Urothelium cell line (cell line): ENCODE measurements around the gene SMS.

Source experiments
- DNase-seq: peaks from one replicate; pipeline ENCODE4 v3.0.0; 2011; ENCODE audit warnings: low spot score, mixed read lengths
- FAIRE-seq: peaks from 2 replicates; lab custom pipeline; 2011; peaks lifted over from hg19 to GRCh38; lab: Jason Lieb, UNC

Gene SMS

GRCh38 chrX:21975242-21975641 is 34.7 kb downstream of the SMS start:
- no peak for DNase-seq
- FAIRE-seq = no peak

- no peak for DNase-seq
- no peak for FAIRE-seq
Measured at GRCh38 chrX:21975812-21976211, 35.3 kb downstream of the SMS start.

- FAIRE-seq = no peak
Measured at GRCh38 chrX:21978346-21978745, 37.8 kb downstream of the SMS start.

GRCh38 chrX:21982311-21982710 is 41.8 kb downstream of the SMS start:
- FAIRE-seq (no peak), DNase-seq (no peak)

More at GRCh38 chrX:21978346-21978745, 37.8 kb downstream of the SMS start:
- no peak for DNase-seq

GRCh38 chrX:21985332-21985777 is 44.8 kb downstream of the SMS start:
- DNase-seq (peak; percentile 37), FAIRE-seq (no peak)

GRCh38 chrX:21986596-21986995 is 46.1 kb downstream of the SMS start:
- FAIRE-seq (no peak), DNase-seq (no peak)

- DNase-seq = no peak
- no peak for FAIRE-seq
Measured at GRCh38 chrX:21989384-21989783, 48.9 kb downstream of the SMS start.

- no peak for FAIRE-seq
Measured at GRCh38 chrX:21990832-21991231, 50.3 kb downstream of the SMS start.

GRCh38 chrX:21991504-21991903 is 51.0 kb downstream of the SMS start:
- DNase-seq = no peak
- no peak for FAIRE-seq

More at GRCh38 chrX:21990832-21991231, 50.3 kb downstream of the SMS start:
- DNase-seq = no peak

- FAIRE-seq (no peak), DNase-seq (no peak)
Measured at GRCh38 chrX:21993265-21993664, 52.8 kb downstream of the SMS start.

GRCh38 chrX:21996872-21997455 is 56.5 kb downstream of the SMS start:
- DNase-seq = no peak
- FAIRE-seq = no peak

- FAIRE-seq (no peak), DNase-seq (no peak)
Measured at GRCh38 chrX:21998037-21998436, 57.5 kb downstream of the SMS start.

GRCh38 chrX:22004866-22005265 is 64.4 kb downstream of the SMS start:
- no peak for DNase-seq
- FAIRE-seq = no peak

- FAIRE-seq (no peak), DNase-seq (no peak)
Measured at GRCh38 chrX:22012051-22012450, 71.5 kb downstream of the SMS start.

GRCh38 chrX:22012931-22013330 is 72.4 kb downstream of the SMS start:
- FAIRE-seq = no peak
- DNase-seq = no peak

- no peak for FAIRE-seq
- DNase-seq = no peak
Measured at GRCh38 chrX:22015139-22015750, 74.7 kb downstream of the SMS start.

- DNase-seq (no peak), FAIRE-seq (no peak)
Measured at GRCh38 chrX:22021751-22022324, 81.3 kb downstream of the SMS start.

- no peak for DNase-seq
- FAIRE-seq = no peak
Measured at GRCh38 chrX:22024577-22024976, 84.1 kb downstream of the SMS start.

- FAIRE-seq (no peak), DNase-seq (no peak)
Measured at GRCh38 chrX:22025751-22026150, 85.2 kb downstream of the SMS start.

GRCh38 chrX:22026731-22027130 is 86.2 kb downstream of the SMS start:
- no peak for DNase-seq
- FAIRE-seq = no peak

GRCh38 chrX:22032084-22032483 is 91.6 kb downstream of the SMS start, which contains the start of gene PHEX:
Gene PHEX (plus strand): TSS chrX:22032325. CDS start chrX:22033006, 681 bp downstream.
- DNase-seq (no peak), FAIRE-seq (no peak)

- DNase-seq (no peak), FAIRE-seq (no peak)
Measured at GRCh38 chrX:22032506-22032905, 92.0 kb downstream of the SMS start.
